GM18951 (cell line): ENCODE results near the gene SLAIN2.
"Not testable (repeated sequence)": the region's sequence is repeated elsewhere in the genome, so short reads cannot be mapped to it uniquely, and the experiment has no call there.

Experiments used
- POLR2A ChIP-seq: IDR thresholded peaks from 4 replicates; pipeline ENCODE4 v1.6.1; 2011; ENCODE audit warnings: mild to moderate bottlenecking; ENCODE audit not compliant: insufficient read length, insufficient read depth; ENCODE audit errors: extremely low read depth
- in situ Hi-C: fragments of 300-500 bp; cut with MboI; formaldehyde crosslinking; loops from one replicate; pipeline ENCODE4 v1.12.0; 2022; ENCODE audit warnings: low sequenced_read_pairs, mixed read lengths, inconsistent platforms; ENCODE audit not compliant: unreplicated experiment

The SLAIN2 gene

DNA sequence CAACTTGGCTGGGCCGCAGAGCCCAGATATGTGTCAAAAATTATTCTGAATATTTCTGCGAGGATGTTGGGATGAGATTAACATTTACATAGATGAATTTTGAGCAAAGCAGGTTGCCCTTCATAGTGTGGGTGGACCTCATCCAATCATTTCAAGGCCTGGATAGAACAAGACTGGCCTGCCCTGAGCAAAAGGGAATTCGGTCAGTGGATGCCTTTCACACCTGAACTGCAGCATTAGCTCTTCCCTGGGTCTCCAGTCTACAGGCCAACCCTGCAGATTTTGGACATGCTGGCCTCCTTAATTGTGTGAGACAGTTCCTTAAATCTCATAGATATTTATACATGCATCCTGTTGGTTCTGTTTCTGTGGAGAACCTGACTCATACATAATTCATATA lies 109.4 kb downstream of the SLAIN2 start:
- in situ Hi-C loops = no loop called here
- TF ChIP-seq POLR2A = no peak

GRCh38 chr4:48451656-48452055 lies 110.3 kb downstream of the SLAIN2 start:
- in situ Hi-C loops = not testable (repeated sequence)

DNA sequence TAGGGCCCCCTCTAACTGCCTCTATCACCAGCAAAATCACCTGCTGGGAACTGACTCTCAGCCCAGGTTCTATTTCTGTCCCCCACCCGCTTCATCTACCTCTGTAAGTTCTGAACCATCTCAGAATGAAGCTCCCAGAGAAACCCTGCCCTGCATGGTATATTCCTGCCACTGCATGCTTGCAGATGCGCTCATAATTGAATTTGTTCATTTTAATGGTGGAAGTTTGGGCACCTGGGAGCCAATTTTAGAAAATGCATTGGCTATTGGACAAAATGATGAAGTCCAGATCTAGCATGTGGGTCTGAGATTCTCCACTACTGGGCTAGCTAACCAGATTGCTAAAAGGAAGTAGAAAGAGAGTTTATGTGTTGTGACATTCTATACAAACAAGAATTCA lies 113.3 kb downstream of the SLAIN2 start:
- in situ Hi-C loops = no loop called here
- TF ChIP-seq POLR2A = no peak

GRCh38 chr4:48461000-48461399 lies 119.7 kb downstream of the SLAIN2 start:
- TF ChIP-seq POLR2A = no peak
- in situ Hi-C loops = no loop called here

- in situ Hi-C loops = no loop called here
Measured at GRCh38 chr4:48462363-48462762, 121.0 kb downstream of the SLAIN2 start.

DNA sequence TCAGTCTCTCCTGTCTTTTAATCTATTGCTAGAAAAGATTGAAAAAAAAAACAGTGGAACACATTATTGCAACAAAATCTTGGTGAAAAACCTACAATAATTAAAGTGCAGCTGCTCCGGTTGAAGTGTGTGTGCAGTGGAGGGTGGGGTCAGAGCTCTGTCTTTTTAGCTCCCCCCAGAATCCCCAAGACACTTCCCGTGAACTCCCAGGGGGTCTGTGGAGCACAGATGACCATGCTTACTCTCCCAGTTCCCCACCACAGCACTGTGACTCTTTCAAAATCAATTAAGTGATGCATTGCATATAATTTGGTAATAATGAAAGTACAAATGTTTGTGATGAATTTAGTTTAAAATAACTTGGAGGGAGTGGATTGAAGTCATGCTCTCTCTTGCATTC lies 126.1 kb downstream of the SLAIN2 start:
- in situ Hi-C loops = no loop called here
- TF ChIP-seq POLR2A = no peak

More at GRCh38 chr4:48462363-48462762, 121.0 kb downstream of the SLAIN2 start:
- no peak for TF ChIP-seq POLR2A

GRCh38 chr4:48467891-48468290 lies 126.6 kb downstream of the SLAIN2 start:
- no peak for TF ChIP-seq POLR2A

GRCh38 chr4:48470137-48470536 lies 128.8 kb downstream of the SLAIN2 start:
- no peak for TF ChIP-seq POLR2A
- in situ Hi-C loops = no loop called here

More at GRCh38 chr4:48467891-48468290, 126.6 kb downstream of the SLAIN2 start:
- in situ Hi-C loops = no loop called here

DNA sequence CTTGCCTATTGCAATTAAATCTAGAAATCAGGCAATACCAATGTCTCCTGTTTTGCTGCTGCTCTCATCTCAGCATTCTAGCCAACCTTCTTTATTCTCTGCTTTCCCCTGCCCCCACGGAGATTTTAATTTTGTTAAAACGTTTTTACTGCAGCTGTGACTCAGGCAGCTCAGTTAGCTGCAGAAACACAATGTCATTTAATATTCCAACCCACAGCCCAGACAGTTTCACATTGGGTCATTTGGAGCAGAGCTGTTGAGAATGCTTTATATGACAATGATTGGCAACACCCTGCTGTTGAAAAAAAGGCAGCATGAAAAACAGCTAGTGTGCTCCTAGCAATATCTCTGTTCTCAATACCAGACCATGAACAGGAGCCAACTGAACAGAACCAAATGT lies 129.2 kb downstream of the SLAIN2 start:
- TF ChIP-seq POLR2A = no peak
- in situ Hi-C loops = no loop called here

- in situ Hi-C loops = no loop called here
- no peak for TF ChIP-seq POLR2A
Measured at GRCh38 chr4:48472794-48473193, 131.5 kb downstream of the SLAIN2 start.

GRCh38 chr4:48475770-48476169 lies 134.4 kb downstream of the SLAIN2 start:
- in situ Hi-C loops = no loop called here
- TF ChIP-seq POLR2A = no peak
